CD14-positive monocyte (primary cell): Measurements from ENCODE around the gene BAZ2B. TPM values are rescaled to one million over a fixed set of nuclear protein-coding genes. Genes with fewer than 3 reads are reported as not detected.
A peak's percentile ranks its signal among the peaks of the same experiment; 100 is the strongest.

Source experiments
- DNase-seq, 3 donors: peaks; one replicate each; pipeline ENCODE4 v3.0.0-alpha.2; 2011 to 2022
- H2AFZ ChIP-seq: 2 replicates; pipeline ENCODE4 v1.6.0; 2012; ENCODE audit warnings: mild to moderate bottlenecking, low read depth, low read length, inconsistent platforms; ENCODE audit not compliant: insufficient read depth, poor library complexity, severe bottlenecking
- H3K27ac ChIP-seq, 2 donors: 1 replicate in 1 of 2; 2 replicates in 1 of 2; pipeline ENCODE4 v1.5.1; 2012 to 2013; ENCODE audit warnings: low read length in 2 of 2, control low read depth in 1 of 2, inconsistent platforms in 1 of 2, low read depth in 1 of 2, mild to moderate bottlenecking in 1 of 2
- H3K27me3 ChIP-seq, 2 donors: one replicate each; pipeline versions ENCODE4 v1.6.0 to v1.6.1; 2011 to 2013; ENCODE audit warnings: low read length in 2 of 2; ENCODE audit not compliant: control insufficient read depth in 2 of 2, insufficient read depth in 2 of 2
- H3K36me3 ChIP-seq, 2 donors: replicated peaks in 1 of 2; 1 replicate in 1 of 2; 2 replicates in 1 of 2; pipeline versions ENCODE4 v1.5.1 to v1.6.1; 2012 to 2013; ENCODE audit warnings: low read length in 2 of 2, control low read depth in 1 of 2, inconsistent platforms in 1 of 2, mild to moderate bottlenecking in 1 of 2; ENCODE audit not compliant: insufficient read depth in 2 of 2, control insufficient read depth in 1 of 2
- H3K4me1 ChIP-seq, 2 donors: 1 replicate in 1 of 2; 2 replicates in 1 of 2; pipeline versions ENCODE4 v1.5.1 to v1.6.1; 2012 to 2013; ENCODE audit warnings: low read length in 2 of 2, control low read depth in 1 of 2, inconsistent platforms in 1 of 2, mild to moderate bottlenecking in 1 of 2, moderate library complexity in 1 of 2; ENCODE audit not compliant: insufficient read depth in 2 of 2, control insufficient read depth in 1 of 2
- H3K4me2 ChIP-seq: replicated peaks from 2 replicates; pipeline ENCODE3; 2012; ENCODE audit warnings: low read length, moderate library complexity, mild to moderate bottlenecking; ENCODE audit not compliant: poor library complexity, severe bottlenecking; ENCODE audit errors: extremely low read depth
- H3K4me3 ChIP-seq, 3 experiments: fragments of 200-600 bp in 1 of 3; sonication (generic) in 1 of 3; replicated peaks in 1 of 3; 1 replicate in 2 of 3; 2 replicates in 1 of 3; pipeline ENCODE4 v1.5.1; 2011 to 2013; ENCODE audit warnings: low read length in 3 of 3, mild to moderate bottlenecking in 3 of 3, control low read depth in 2 of 3, low read depth in 2 of 3, inconsistent platforms in 1 of 3, moderate library complexity in 1 of 3
- H3K79me2 ChIP-seq: 2 replicates; pipeline ENCODE4 v1.6.0; 2012; ENCODE audit warnings: mild to moderate bottlenecking, control low read depth, inconsistent platforms, low read length, moderate library complexity; ENCODE audit not compliant: insufficient read depth
- H3K9ac ChIP-seq: 2 replicates; pipeline ENCODE4 v1.6.0; 2017; ENCODE audit warnings: low read length, mild to moderate bottlenecking; ENCODE audit not compliant: insufficient read depth, poor library complexity, severe bottlenecking
- H3K9me3 ChIP-seq, 2 donors: replicated peaks in 1 of 2; 1 replicate in 1 of 2; 2 replicates in 1 of 2; pipeline versions ENCODE4 v1.5.1 to v1.6.1; 2012 to 2013; ENCODE audit warnings: low read length in 2 of 2, control low read depth in 1 of 2; ENCODE audit not compliant: control insufficient read depth in 1 of 2, insufficient read depth in 1 of 2
- H4K20me1 ChIP-seq: 2 replicates; pipeline ENCODE4 v1.6.0; 2012; ENCODE audit warnings: mild to moderate bottlenecking, low read length, control low read depth, moderate library complexity; ENCODE audit not compliant: insufficient read depth
- H3K27ac Mint-ChIP-seq, 7 donors: one replicate each; pipeline ENCODE4 v1.8.0; 2020; ENCODE audit warnings: mild to moderate bottlenecking in 7 of 7, mixed read lengths in 7 of 7, moderate library complexity in 6 of 7, inconsistent platforms in 2 of 7
- H3K27me3 Mint-ChIP-seq, 3 donors: one replicate each; pipeline ENCODE4 v1.8.0; 2021 to 2022; ENCODE audit warnings: low read depth in 3 of 3, mild to moderate bottlenecking in 3 of 3, mixed read lengths in 3 of 3, moderate library complexity in 3 of 3, inconsistent platforms in 1 of 3
- H3K36me3 Mint-ChIP-seq, 2 donors: one replicate each; pipeline ENCODE4 v1.8.0; 2020; ENCODE audit warnings: mixed read lengths in 2 of 2, inconsistent platforms in 1 of 2, mild to moderate bottlenecking in 1 of 2
- H3K4me1 Mint-ChIP-seq: one replicate; pipeline ENCODE4 v1.8.0; 2020; ENCODE audit warnings: mild to moderate bottlenecking, mixed read lengths
- H3K4me3 Mint-ChIP-seq, 2 donors: one replicate each; pipeline ENCODE4 v1.8.0; 2020; ENCODE audit warnings: mild to moderate bottlenecking in 2 of 2, mixed read lengths in 2 of 2, moderate library complexity in 1 of 2
- H3K9me3 Mint-ChIP-seq, 7 donors: one replicate each; pipeline ENCODE4 v1.8.0; 2020 to 2022; ENCODE audit warnings: mixed read lengths in 7 of 7, mild to moderate bottlenecking in 6 of 7, moderate library complexity in 6 of 7, inconsistent platforms in 2 of 7
- WGBS: methylation state at CpG from one replicate; pipeline ENCODE4 v1.1.5; 2013; ENCODE audit warnings: missing lambda C conversion rate; ENCODE audit not compliant: insufficient coverage; 5-methylcytosine and 5-hydroxymethylcytosine counted together
- intact Hi-C, 2 donors: fragments of 100-400 bp; cut with micrococcal nuclease; formaldehyde crosslinking; loops; one replicate each; pipeline versions ENCODE4 v1.15.0 to v1.15.1; 2023
- polyA plus RNA-seq, 3 donors: library from polyadenylated mRNA; depleted of rRNA in 1 of 3; unstranded in 2 of 3; stranded (reverse) in 1 of 3; fragments of 300-500 nt in 2 of 3; fragments of >200 nt in 1 of 3; fragmentation: Illumina TruSeq in 2 of 3; gene quantifications; 1 replicate in 2 of 3; 2 replicates in 1 of 3; pipeline ENCODE4 v1.2.3, GENCODE V29; 2012 to 2021
- TF ChIP-seq, protein P1 (sequence below): fragments of 200-600 bp; IDR thresholded peaks from one replicate; pipeline ENCODE4 v1.8.0; 2022; ENCODE audit warnings: antibody characterized with exemption, mild to moderate bottlenecking

BAZ2B gene
- polyA plus RNA-seq, 3 donors, result 12.9 to 34.2 (median 31.6) TPM

DNA sequence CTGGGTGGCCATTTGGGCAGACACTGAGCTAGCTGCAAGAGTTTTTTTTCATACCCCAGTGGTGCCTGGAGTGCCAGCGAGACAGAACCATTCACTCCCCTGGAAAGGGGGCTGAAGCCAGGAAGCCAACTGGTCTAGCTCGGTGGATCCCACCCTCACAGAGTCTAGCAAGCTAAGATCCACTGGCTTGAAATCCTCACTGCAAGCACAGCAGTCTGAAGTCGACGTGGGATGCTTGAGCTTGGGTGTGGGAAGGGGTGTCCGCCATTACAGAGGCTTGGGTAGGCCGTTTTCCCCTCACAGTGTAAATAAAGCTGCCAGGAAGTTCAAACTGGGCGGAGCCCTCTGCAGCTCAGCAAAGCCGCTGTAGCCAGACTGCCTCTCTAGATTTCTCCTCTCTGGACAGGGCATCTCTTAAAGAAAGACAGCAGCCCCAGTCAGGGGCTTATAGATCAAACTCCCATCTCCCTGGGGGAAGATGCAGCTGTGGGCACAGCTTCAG is 260.2 kb downstream of the BAZ2B start:
- H4K20me1 ChIP-seq, result peaks cover 13% of the 10 kb centered on the region
- H3K27ac Mint-ChIP-seq, result peak overlapping the region in 2 of 7 donors; percentile 32 to 78
- H3K4me2 ChIP-seq, result no peak overlapping the region
- H3K9me3 Mint-ChIP-seq, result peaks cover 0 to 5% (median 0%) of the 10 kb centered on the region in 7 donors
- H3K9me3 ChIP-seq, result no peaks in the 10 kb centered on the region
- H3K4me3 ChIP-seq, result no peak overlapping the region
- TF ChIP-seq, protein P1, sequence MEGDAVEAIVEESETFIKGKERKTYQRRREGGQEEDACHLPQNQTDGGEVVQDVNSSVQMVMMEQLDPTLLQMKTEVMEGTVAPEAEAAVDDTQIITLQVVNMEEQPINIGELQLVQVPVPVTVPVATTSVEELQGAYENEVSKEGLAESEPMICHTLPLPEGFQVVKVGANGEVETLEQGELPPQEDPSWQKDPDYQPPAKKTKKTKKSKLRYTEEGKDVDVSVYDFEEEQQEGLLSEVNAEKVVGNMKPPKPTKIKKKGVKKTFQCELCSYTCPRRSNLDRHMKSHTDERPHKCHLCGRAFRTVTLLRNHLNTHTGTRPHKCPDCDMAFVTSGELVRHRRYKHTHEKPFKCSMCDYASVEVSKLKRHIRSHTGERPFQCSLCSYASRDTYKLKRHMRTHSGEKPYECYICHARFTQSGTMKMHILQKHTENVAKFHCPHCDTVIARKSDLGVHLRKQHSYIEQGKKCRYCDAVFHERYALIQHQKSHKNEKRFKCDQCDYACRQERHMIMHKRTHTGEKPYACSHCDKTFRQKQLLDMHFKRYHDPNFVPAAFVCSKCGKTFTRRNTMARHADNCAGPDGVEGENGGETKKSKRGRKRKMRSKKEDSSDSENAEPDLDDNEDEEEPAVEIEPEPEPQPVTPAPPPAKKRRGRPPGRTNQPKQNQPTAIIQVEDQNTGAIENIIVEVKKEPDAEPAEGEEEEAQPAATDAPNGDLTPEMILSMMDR, result no peak
- H3K27me3 Mint-ChIP-seq, result no peaks in the 10 kb centered on the region
- H3K79me2 ChIP-seq, result peaks cover 2% of the 10 kb centered on the region
- H2AFZ ChIP-seq, result no peak overlapping the region
- peaks cover 11 to 46% of the 10 kb centered on the region in 2 donors for H3K36me3 ChIP-seq
- intact Hi-C loops, result no loop called here
- H3K27ac ChIP-seq, result no peak overlapping the region
- peaks cover 55 to 59% of the 10 kb centered on the region in 2 donors for H3K36me3 Mint-ChIP-seq
- DNase-seq, result no peak
- no peaks in the 10 kb centered on the region for H3K27me3 ChIP-seq
- no peak overlapping the region for H3K9ac ChIP-seq
- peaks cover 5% of the 10 kb centered on the region for H3K4me1 Mint-ChIP-seq
- no peak overlapping the region for H3K4me3 Mint-ChIP-seq
- H3K4me1 ChIP-seq, result no peaks in the 10 kb centered on the region
- 94% methylated on average over 3 of the region's 8 CpGs for WGBS

DNA sequence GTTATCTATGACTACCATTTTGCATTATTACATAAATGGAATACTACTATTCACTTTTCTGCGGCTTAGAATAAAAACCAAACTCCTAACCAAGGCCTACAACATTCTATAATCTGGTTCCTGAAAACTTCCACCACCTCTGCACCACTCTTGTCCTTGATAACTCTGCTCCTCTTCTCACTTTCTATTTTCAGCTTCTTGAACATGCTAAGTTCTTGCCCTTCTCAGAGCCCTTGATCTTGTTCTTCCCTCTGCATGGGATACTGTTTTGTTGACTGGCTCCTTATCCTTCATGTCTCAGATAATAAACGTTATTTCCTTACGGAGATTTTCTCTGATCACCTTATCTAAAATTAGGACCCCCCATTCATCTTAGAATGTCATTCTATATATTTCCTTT is 264.4 kb downstream of the BAZ2B start:
- Histone ChIP-seq H3K79me2 (no peaks in the 10 kb centered on the region), H3K4me2 (no peak overlapping the region), H3K9ac (no peak overlapping the region), H3K4me3 (no peak overlapping the region), H4K20me1 (peaks cover 4% of the 10 kb centered on the region), H3K27ac (no peak overlapping the region), H3K4me1 (no peaks in the 10 kb centered on the region), H3K9me3 (no peaks in the 10 kb centered on the region), H2AFZ (no peak overlapping the region), H3K36me3 (peaks cover 44 to 78% of the 10 kb centered on the region in 2 donors), H3K27me3 (no peaks in the 10 kb centered on the region)
- DNase-seq, result no peak
- peak overlapping the region in 2 of 7 donors; percentile 1 to 31 for H3K27ac Mint-ChIP-seq
- H3K9me3 Mint-ChIP-seq, result peaks cover 0 to 2% (median 0%) of the 10 kb centered on the region in 7 donors
- no peaks in the 10 kb centered on the region for H3K27me3 Mint-ChIP-seq
- H3K4me3 Mint-ChIP-seq, result no peak overlapping the region
- H3K4me1 Mint-ChIP-seq, result no peaks in the 10 kb centered on the region
- WGBS, result 100% methylated on average over 1 of the region's 3 CpGs
- H3K36me3 Mint-ChIP-seq, result peaks cover 59 to 67% of the 10 kb centered on the region in 2 donors
- intact Hi-C loops, result no loop called here
- TF ChIP-seq, protein P1, result no peak
